ENCODE data around the gene RYR2.
"Not testable (repeated sequence)": the region's sequence is repeated elsewhere in the genome, so short reads cannot be mapped to it uniquely, and the experiment has no call there.

RYR2 gene

DNA sequence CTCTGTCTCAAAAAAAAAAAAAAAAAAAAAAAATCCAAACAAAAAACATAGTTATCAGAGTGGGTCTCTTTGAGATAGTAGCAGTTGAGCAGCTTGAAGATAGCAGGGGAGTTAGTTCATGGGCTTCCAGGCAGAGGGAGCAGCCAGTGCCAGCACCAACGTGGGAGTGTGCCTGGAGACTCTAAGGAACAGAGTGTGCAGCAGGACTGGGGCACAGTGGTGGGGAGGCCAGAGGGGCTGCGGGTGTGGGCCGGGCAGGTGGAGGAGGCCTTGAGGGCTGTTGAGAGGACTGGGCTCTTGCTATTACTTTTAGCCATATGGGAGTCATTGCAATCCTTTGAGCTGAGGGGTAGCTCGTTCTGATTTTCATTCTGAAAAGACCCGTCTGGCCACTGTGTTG lies 63.8 kb downstream of the RYR2 start:
- no peaks in the 10 kb centered on the region for H3K4me1 ChIP-seq
- H3K27ac ChIP-seq = no peak overlapping the region
- H3K4me3 ChIP-seq = no peak overlapping the region
- H3K4me2 ChIP-seq = no peak overlapping the region
- no peaks in the 10 kb centered on the region for H3K9me3 ChIP-seq
- TF ChIP-seq Cebpa-rat (IDR thresholded peaks at IDR 0.05) = no peak
- no peaks in the 10 kb centered on the region for H4K20me1 ChIP-seq
- no peaks in the 10 kb centered on the region for H3K27me3 ChIP-seq
- H3K36me3 ChIP-seq = no peaks in the 10 kb centered on the region
- no peak overlapping the region for H3K9ac ChIP-seq

DNA sequence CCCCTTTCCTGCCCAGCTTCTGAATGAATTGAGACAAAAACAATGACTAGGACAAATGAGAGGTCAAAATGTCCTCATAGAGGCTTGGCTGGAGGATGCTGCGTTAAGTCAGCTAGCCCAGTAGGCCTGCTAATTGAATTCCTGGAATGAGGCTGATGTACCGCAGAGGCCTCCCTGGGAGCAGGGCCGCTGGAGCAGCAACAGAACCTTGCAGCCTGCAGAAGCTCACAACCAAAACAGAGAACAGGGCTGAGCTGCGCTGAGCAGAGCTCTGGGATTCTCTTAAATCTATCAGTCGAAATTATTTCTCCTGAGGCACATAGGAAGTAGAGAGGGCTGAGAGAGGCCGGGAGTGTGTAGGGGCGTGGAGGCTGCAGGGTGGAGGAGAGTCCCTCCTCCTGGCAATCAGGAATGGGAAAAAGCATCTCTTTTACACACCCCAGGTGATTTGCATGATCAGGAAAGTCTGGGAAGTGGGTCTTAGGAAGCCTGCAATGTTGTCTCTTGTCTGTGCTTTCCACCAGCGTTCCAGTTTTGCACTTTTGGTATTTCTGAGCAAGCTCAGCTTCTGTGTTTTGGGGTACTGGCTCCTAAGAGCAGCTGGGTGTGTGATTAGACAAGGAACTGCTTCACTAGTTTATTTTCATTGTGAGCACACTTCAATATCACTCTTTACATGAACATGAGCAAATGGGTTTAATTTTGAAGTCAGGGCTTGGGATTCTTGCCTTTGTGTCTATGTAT lies 66.5 kb downstream of the RYR2 start:
- Histone ChIP-seq H4K20me1 (no peaks in the 10 kb centered on the region), H3K27me3 (no peaks in the 10 kb centered on the region), H3K36me3 (no peaks in the 10 kb centered on the region), H3K27ac (no peak overlapping the region), H3K4me1 (no peaks in the 10 kb centered on the region), H3K9ac (no peak overlapping the region), H3K4me2 (no peak overlapping the region), H3K9me3 (no peaks in the 10 kb centered on the region), H3K4me3 (no peak overlapping the region)
- TF ChIP-seq Cebpa-rat (IDR thresholded peaks at IDR 0.05) = no peak

DNA sequence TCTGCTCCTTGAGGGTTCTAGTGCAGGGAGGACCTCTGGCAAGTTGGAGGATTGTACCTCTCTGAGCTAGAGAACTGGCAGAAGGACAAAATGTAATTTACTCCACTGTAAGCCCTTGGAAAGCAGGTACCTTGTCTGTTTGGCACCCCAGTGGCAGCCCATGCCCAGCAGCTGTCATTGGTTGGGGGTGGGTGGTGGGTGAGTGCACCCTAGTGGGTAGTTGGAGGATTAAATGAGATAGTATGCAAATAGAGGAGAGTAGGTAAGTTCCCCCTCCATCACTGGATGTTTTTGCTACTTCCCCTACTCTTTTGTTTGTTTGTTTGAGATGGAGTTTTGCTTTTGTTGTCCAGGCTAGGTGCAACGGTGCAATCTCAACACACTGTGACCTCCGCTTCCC lies 69.8 kb downstream of the RYR2 start:
- no peaks in the 10 kb centered on the region for H3K9me3 ChIP-seq
- H3K36me3 ChIP-seq = no peaks in the 10 kb centered on the region
- no peaks in the 10 kb centered on the region for H3K4me1 ChIP-seq
- H4K20me1 ChIP-seq = no peaks in the 10 kb centered on the region
- H3K27me3 ChIP-seq = no peaks in the 10 kb centered on the region
- no peak overlapping the region for H3K4me3 ChIP-seq
- TF ChIP-seq Cebpa-rat (IDR thresholded peaks at IDR 0.05) = no peak
- H3K9ac ChIP-seq = no peak overlapping the region
- no peak overlapping the region for H3K4me2 ChIP-seq
- H3K27ac ChIP-seq = no peak overlapping the region

DNA sequence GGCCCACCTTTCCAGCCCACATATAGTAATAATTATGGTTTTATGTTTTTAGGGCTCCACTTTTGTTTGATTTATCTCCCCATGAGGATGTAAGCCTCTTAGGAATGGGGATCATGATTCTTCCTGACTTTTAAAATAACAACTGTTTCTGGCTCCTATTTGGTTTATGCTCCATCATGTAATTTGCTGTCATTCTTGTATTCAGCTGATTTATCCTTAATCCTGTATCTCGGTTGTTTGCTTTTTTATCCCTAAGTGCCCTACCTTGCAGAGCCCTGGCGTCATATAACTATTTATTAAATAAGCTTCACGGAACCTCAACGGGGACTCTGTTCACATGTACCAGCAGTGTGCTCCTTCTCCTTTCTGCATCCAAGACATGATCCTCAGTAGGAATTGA lies 70.7 kb downstream of the RYR2 start:
- H3K4me1 ChIP-seq = no peaks in the 10 kb centered on the region
- H4K20me1 ChIP-seq = no peaks in the 10 kb centered on the region
- no peak overlapping the region for H3K9ac ChIP-seq
- no peaks in the 10 kb centered on the region for H3K9me3 ChIP-seq
- no peak overlapping the region for H3K4me2 ChIP-seq
- no peak overlapping the region for H3K27ac ChIP-seq
- no peak for TF ChIP-seq Cebpa-rat (IDR thresholded peaks at IDR 0.05)
- H3K36me3 ChIP-seq = no peaks in the 10 kb centered on the region
- H3K27me3 ChIP-seq = no peaks in the 10 kb centered on the region
- no peak overlapping the region for H3K4me3 ChIP-seq

DNA sequence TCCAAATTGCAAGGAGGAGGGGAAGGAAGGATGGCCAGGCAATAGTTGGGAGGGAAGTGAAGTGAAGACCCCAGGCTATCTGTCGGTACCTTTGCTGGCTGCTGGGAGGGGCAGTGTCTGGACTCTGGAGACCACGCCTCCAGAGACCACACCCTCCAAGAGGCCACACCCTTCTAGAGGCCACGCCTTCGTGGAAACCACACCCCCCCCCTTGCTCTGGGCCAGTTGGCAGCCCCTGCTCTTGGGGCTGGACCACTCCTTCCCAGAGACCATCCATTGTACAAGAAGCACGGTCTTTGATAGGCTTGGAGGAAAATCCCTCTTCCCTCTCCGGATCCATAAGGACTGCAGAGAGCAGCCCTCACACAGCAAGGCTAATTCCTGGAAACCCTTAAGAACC lies 73.1 kb downstream of the RYR2 start:
- Histone ChIP-seq H3K27me3 (no peaks in the 10 kb centered on the region), H3K4me2 (no peak overlapping the region), H3K9me3 (no peaks in the 10 kb centered on the region), H3K4me1 (no peaks in the 10 kb centered on the region), H3K9ac (no peak overlapping the region), H3K4me3 (no peak overlapping the region), H3K36me3 (no peaks in the 10 kb centered on the region), H4K20me1 (no peaks in the 10 kb centered on the region), H3K27ac (no peak overlapping the region)
- TF ChIP-seq Cebpa-rat (IDR thresholded peaks at IDR 0.05) = no peak

DNA sequence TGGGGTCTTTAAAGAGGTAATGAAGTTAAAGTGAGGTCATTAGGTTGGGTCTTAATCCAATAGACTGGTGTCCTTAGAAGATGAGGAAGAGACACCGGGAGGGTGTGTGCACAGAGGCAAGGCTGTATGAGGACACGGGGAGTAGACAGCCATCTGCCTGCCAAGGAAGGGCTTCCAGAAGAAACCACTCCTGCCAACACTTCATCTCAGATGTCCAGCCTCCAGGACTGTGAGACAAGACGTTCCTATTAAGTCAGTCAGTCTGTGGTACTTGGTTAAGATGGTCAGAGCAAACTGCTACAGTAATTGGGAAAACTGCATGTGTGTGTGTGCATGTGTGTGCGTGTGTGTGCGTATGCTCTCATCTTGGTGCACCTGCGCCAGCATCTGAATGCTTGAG lies 77.1 kb downstream of the RYR2 start:
- Histone ChIP-seq H3K27ac (no peak overlapping the region), H3K36me3 (no peaks in the 10 kb centered on the region), H4K20me1 (no peaks in the 10 kb centered on the region), H3K4me2 (no peak overlapping the region), H3K9me3 (no peaks in the 10 kb centered on the region), H3K27me3 (no peaks in the 10 kb centered on the region), H3K4me1 (no peaks in the 10 kb centered on the region), H3K4me3 (no peak overlapping the region), H3K9ac (no peak overlapping the region)
- no peak for TF ChIP-seq Cebpa-rat (IDR thresholded peaks at IDR 0.05)

DNA sequence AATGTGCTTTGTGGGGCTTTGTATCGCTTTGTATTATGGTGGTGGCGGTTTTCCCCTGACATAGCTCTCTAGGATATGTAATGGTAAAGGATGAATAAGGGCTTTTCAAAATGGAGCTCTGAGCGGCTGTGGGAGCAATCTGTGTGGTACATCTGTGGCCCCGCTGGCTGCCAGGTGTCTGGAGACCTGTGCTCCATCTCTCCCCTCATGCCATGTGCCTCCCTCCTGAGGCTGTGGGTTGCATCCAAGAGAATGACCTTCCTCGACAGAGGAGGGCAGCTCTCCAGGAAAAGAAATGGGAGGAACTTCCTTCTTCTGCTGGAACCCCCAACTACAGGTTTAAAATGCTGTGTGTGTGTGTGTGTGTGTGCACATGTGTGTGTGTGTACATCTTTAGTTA lies 78.7 kb downstream of the RYR2 start:
- H3K4me2 ChIP-seq = no peak overlapping the region

DNA sequence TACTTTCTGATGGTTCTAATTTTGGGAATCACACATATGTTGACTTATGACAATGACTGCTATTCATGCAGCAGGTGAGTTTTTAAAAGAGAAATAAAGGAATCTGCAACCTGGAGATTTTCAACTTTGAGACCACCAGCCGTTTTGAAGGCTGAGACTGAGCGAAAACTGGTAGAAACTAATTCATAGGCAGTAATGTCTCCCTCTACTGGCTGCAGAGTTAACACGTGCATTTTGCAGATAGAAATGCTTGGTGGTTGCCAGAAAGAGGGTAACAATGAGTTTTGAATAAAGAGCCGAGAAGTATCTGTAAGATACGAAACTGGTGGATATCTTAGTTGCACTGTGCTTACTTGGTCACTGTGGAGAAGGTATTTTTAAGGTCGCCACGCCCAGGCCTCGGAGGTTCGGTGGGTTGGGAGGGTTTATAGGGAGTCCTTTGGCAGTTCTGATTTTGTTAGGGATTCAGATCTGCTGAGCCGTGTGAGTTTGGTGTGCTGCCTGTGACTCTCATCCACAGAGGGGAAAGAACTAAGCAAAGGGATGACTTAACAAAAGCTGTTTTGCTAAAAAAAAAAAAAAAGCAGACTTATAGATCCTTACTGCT lies 83.0 kb downstream of the RYR2 start:
- Histone ChIP-seq H3K9me3 (peaks cover 20% of the 10 kb centered on the region), H3K9ac (no peak overlapping the region), H3K4me3 (no peak overlapping the region), H4K20me1 (no peaks in the 10 kb centered on the region), H3K4me2 (no peak overlapping the region), H3K27ac (no peak overlapping the region), H3K27me3 (no peaks in the 10 kb centered on the region), H3K4me1 (no peaks in the 10 kb centered on the region), H3K36me3 (no peaks in the 10 kb centered on the region)
- TF ChIP-seq Cebpa-rat (IDR thresholded peaks at IDR 0.05) = no peak

More for the DNA sequence above, 78.7 kb downstream of the RYR2 start:
- no peak overlapping the region for H3K27ac ChIP-seq
- H3K4me3 ChIP-seq = no peak overlapping the region
- H3K9ac ChIP-seq = no peak overlapping the region
- no peaks in the 10 kb centered on the region for H3K36me3 ChIP-seq
- H3K9me3 ChIP-seq = no peaks in the 10 kb centered on the region
- no peaks in the 10 kb centered on the region for H3K27me3 ChIP-seq
- H3K4me1 ChIP-seq = no peaks in the 10 kb centered on the region
- no peaks in the 10 kb centered on the region for H4K20me1 ChIP-seq
- TF ChIP-seq Cebpa-rat (IDR thresholded peaks at IDR 0.05) = no peak

DNA sequence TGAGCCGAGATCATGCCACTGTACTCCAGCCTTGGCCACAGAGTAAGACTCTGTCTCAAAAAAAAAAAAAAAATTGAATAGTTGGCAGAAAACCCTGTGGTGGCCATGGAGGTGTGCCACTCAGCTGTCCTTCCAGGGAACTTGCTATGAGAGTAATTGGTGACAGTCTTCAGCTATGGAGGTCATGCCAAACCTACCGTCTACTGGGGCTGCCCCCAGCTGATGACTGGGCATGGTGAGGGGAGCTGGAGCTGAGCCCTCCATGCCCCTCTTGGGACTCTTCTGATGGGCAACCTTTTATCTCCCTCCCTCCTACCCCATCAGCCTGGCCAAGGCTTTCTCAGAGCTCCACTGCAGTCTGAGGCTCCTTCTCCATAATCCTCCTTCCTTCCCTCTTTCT lies 84.2 kb downstream of the RYR2 start:
- H3K9me3 ChIP-seq = peaks cover 30% of the 10 kb centered on the region
- H3K4me3 ChIP-seq = no peak overlapping the region
- H3K27ac ChIP-seq = no peak overlapping the region
- no peaks in the 10 kb centered on the region for H4K20me1 ChIP-seq
- no peaks in the 10 kb centered on the region for H3K4me1 ChIP-seq
- H3K4me2 ChIP-seq = no peak overlapping the region
- H3K27me3 ChIP-seq = no peaks in the 10 kb centered on the region
- H3K9ac ChIP-seq = no peak overlapping the region
- H3K36me3 ChIP-seq = no peaks in the 10 kb centered on the region
- no peak for TF ChIP-seq Cebpa-rat (IDR thresholded peaks at IDR 0.05)

DNA sequence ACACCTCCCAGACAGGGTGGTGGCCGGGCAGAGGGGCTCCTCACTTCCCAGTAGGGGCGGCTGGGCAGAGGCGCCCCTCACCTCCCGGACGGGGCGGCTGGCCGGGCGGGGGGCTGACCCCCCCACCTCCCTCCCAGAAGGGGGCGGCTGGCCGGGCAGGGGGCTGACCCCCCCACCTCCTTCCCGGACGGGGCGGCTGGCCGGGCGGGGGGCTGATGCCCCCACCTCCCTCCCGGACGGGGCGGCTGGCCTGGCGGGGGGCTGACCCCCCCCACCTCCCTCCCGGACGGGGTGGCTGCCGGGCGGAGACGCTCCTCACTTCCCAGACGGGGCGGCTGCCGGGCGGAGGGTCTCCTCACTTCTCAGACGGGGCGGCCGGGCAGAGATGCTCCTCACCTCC lies 85.3 kb downstream of the RYR2 start:
- H3K9me3 ChIP-seq = peaks cover 41% of the 10 kb centered on the region
- not testable (repeated sequence) for H3K27ac ChIP-seq, H3K9ac ChIP-seq, H4K20me1 ChIP-seq, H3K27me3 ChIP-seq, H3K4me2 ChIP-seq, H3K36me3 ChIP-seq, H3K4me3 ChIP-seq, H3K4me1 ChIP-seq

Measured in BLaER1 (cell line).